SU-DHL-6 (cell line): ENCODE measurements around the gene LRP11.

Experiments
- H2AFZ ChIP-seq: fragments of 200-600 bp; sonication (generic); 2 replicates; pipeline ENCODE4 v1.6.1; 2014; ENCODE audit warnings: low read depth, mild to moderate bottlenecking, moderate library complexity, mixed read lengths, antibody characterized with exemption, low read length; ENCODE audit not compliant: severe bottlenecking
- H3F3A ChIP-seq: fragments of 200-600 bp; shearing (Covaris generic); 2 replicates; pipeline ENCODE4 v1.6.0; 2016; ENCODE audit warnings: antibody characterized with exemption, mild to moderate bottlenecking; ENCODE audit not compliant: insufficient read depth
- H3K27ac ChIP-seq: fragments of 200-600 bp; sonication (generic); 2 replicates; pipeline ENCODE4 v1.5.1; 2016; ENCODE audit warnings: low read depth, mild to moderate bottlenecking, low read length, moderate library complexity, mixed read lengths
- H3K27me3 ChIP-seq: fragments of 200-600 bp; sonication (generic), shearing (Covaris generic); 2 replicates; pipeline ENCODE4 v1.6.0; 2014; ENCODE audit warnings: mild to moderate bottlenecking, low read length
- H3K36me3 ChIP-seq: fragments of 200-600 bp; sonication (generic); 2 replicates; pipeline ENCODE4 v1.6.1; 2014; ENCODE audit warnings: mild to moderate bottlenecking, low read length, mixed read lengths
- H3K4me2 ChIP-seq: fragments of 300-600, 200-600 bp; shearing (Covaris generic), sonication (generic); 2 replicates; pipeline ENCODE4 v1.6.0; 2014; ENCODE audit warnings: low read length, low read depth, mild to moderate bottlenecking; ENCODE audit not compliant: poor library complexity, severe bottlenecking
- H3K4me3 ChIP-seq: fragments of 200-600 bp; sonication (generic); 2 replicates; pipeline ENCODE4 v1.5.1; 2014; ENCODE audit warnings: antibody characterized with exemption, low read length, mild to moderate bottlenecking, mixed read lengths; ENCODE audit not compliant: insufficient read depth, poor library complexity, severe bottlenecking
- H3K79me2 ChIP-seq: fragments of 200-600 bp; sonication (generic); 2 replicates; pipeline ENCODE4 v1.6.1; 2014; ENCODE audit warnings: mild to moderate bottlenecking, low read length, moderate library complexity; ENCODE audit not compliant: insufficient read depth
- H3K9ac ChIP-seq: fragments of 200-600 bp; sonication (generic); 2 replicates; pipeline ENCODE4 v1.7.0; 2014; ENCODE audit warnings: mild to moderate bottlenecking, low read length
- H3K9me2 ChIP-seq: fragments of 200-600 bp; sonication (generic); replicated peaks from 2 replicates; pipeline ENCODE4 v1.6.1; 2014; ENCODE audit warnings: low read length; ENCODE audit not compliant: insufficient read depth
- H3K9me3 ChIP-seq: fragments of 200-600 bp; sonication (generic); 2 replicates; pipeline ENCODE4 v1.6.1; 2014; ENCODE audit warnings: low read length, mixed read lengths; ENCODE audit not compliant: insufficient read depth
- H4K20me1 ChIP-seq: fragments of 200-600 bp; sonication (generic); 2 replicates; pipeline ENCODE4 v1.6.1; 2014; ENCODE audit warnings: low read depth, mild to moderate bottlenecking, antibody characterized with exemption, low read length, moderate library complexity, mixed read lengths
- EZH2phosphoT487 ChIP-seq: fragments of 200-600 bp; sonication (generic), shearing (Covaris generic); conservative IDR thresholded peaks from 2 replicates; pipeline ENCODE4 v1.6.1; 2018; ENCODE audit warnings: mild to moderate bottlenecking, antibody characterized with exemption, low read length, moderate library complexity, mixed read lengths
- TF ChIP-seq, protein P1 (sequence below): fragments of 200-600 bp; sonication (generic); IDR thresholded peaks from one replicate; pipeline ENCODE4 v1.5.1; 2017; ENCODE audit warnings: antibody characterized with exemption, mild to moderate bottlenecking, low read length, moderate library complexity; ENCODE audit not compliant: insufficient read depth, poor library complexity, severe bottlenecking

The LRP11 gene

DNA sequence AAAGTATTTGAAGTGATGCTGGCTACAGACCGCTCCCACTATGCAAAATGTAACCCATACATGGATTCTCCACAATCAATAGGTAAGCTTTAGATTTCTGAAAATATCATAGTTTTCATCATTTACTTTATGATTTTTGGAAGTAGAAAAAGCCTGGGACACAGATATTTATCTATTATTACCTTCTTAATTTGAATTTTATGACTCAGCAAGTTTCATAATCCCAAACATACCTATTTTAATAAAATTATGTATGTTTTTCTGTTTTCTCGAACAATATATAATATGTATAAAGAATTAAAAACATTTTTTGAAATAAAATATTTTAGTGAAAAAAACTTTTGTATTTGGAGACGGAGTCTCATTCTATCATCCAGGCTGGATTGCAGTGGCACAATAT lies 93.0 kb downstream of the LRP11 start:
- TF ChIP-seq EZH2phosphoT487 = no peak
- TF ChIP-seq, protein P1, sequence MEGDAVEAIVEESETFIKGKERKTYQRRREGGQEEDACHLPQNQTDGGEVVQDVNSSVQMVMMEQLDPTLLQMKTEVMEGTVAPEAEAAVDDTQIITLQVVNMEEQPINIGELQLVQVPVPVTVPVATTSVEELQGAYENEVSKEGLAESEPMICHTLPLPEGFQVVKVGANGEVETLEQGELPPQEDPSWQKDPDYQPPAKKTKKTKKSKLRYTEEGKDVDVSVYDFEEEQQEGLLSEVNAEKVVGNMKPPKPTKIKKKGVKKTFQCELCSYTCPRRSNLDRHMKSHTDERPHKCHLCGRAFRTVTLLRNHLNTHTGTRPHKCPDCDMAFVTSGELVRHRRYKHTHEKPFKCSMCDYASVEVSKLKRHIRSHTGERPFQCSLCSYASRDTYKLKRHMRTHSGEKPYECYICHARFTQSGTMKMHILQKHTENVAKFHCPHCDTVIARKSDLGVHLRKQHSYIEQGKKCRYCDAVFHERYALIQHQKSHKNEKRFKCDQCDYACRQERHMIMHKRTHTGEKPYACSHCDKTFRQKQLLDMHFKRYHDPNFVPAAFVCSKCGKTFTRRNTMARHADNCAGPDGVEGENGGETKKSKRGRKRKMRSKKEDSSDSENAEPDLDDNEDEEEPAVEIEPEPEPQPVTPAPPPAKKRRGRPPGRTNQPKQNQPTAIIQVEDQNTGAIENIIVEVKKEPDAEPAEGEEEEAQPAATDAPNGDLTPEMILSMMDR = no peak
- Histone ChIP-seq H3K27me3 (no peaks in the 10 kb centered on the region), H4K20me1 (peaks cover 6% of the 10 kb centered on the region; the same call in 1 of the 2 replicates), H3K9ac (no peak overlapping the region), H3K9me3 (no peaks in the 10 kb centered on the region), H3F3A (0 out of 2 replicates have a peak, but pooled peaks cover 3% of the 10 kb centered on the region), H3K4me2 (no peak overlapping the region), H3K27ac (no peak overlapping the region), H3K9me2 (no peaks in the 10 kb centered on the region), H3K4me3 (no peak overlapping the region), H3K36me3 (peaks cover 34% of the 10 kb centered on the region), H3K79me2 (peaks cover 42% of the 10 kb centered on the region), H2AFZ (no peak overlapping the region)

DNA sequence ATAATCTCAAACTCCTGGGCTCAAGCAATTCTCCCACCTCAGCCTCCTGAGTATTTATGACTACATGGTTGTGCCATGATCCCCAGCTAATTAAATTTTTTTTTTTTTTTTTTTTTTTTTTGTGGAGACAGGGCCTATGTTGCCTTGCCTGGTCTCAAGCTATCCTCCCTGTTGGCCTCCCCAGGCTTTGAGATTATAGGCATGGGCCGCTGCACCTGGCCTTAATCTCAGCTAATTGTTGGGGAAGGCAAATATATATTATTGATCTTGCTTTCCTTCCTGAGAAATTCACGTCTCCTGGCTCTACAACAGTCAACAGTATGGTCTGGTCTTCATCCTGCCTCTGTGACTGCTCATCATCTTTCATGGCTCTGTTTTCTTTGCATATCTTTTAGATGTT lies 94.5 kb downstream of the LRP11 start:
- H3K4me2 ChIP-seq = no peak overlapping the region
- no peak overlapping the region for H3K9ac ChIP-seq
- TF ChIP-seq, protein P1 = no peak
- no peak for TF ChIP-seq EZH2phosphoT487
- H3K4me3 ChIP-seq = no peak overlapping the region
- H4K20me1 ChIP-seq = peaks cover 6% of the 10 kb centered on the region; the same call in 1 of the 2 replicates
- no peaks in the 10 kb centered on the region for H3K27me3 ChIP-seq
- H3K9me2 ChIP-seq = no peaks in the 10 kb centered on the region
- no peaks in the 10 kb centered on the region for H3K9me3 ChIP-seq
- H3K27ac ChIP-seq = no peak overlapping the region
- H3K36me3 ChIP-seq = peaks cover 40% of the 10 kb centered on the region
- no peak overlapping the region for H2AFZ ChIP-seq
- peaks cover 54% of the 10 kb centered on the region for H3K79me2 ChIP-seq
- H3F3A ChIP-seq = no peaks in the 10 kb centered on the region
